ENCODE measurements around the gene KIF19.

The KIF19 gene

DNA sequence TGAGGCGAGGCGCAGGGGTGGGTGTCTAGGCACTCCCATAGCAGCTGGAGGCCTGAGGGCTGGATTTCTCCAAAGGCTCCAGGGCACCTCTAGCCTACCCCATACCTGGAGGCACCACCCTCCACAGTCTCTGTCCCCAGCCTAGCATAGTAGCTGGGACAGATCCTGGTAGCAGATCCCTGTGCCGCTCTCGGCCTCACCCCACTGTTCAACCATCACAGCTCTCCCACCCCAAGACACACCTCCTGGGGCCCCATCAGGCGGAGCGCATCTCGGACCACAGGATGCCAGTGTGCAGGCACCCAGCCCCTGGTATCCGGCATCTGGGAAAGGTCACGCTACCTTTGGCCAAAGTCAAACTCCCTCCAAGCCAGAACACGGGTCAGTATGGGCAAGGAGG is 28.5 kb downstream of the KIF19 start:
- DNase-seq = no peak
- TF ChIP-seq CTCF (IDR thresholded peaks at IDR 0.05; ENCODE audit: borderline replicate concordance, extremely low read depth, low read length, poor library complexity, severe bottlenecking) = no peak
- no peak for TF ChIP-seq EZH2 (IDR thresholded peaks at IDR 0.05; ENCODE audit: borderline replicate concordance, low read depth, low read length, severe bottlenecking)
- no peaks in the 10 kb centered on the region for H3K79me2 ChIP-seq (ENCODE audit: insufficient read depth, low read length)
- H3K4me1 ChIP-seq (ENCODE audit: insufficient read depth, low read length) = no peaks in the 10 kb centered on the region
- H3K9me3 ChIP-seq (ENCODE audit: insufficient read depth, low read length, severe bottlenecking) = no peaks in the 10 kb centered on the region
- H3K27me3 ChIP-seq (ENCODE audit: insufficient read depth, low read length, poor library complexity) = peaks cover 20% of the 10 kb centered on the region
- H3K9ac ChIP-seq (ENCODE audit: low read depth, low read length) = no peak overlapping the region
- no peak overlapping the region for H2AFZ ChIP-seq (ENCODE audit: low read depth, low read length)
- peaks cover 14% of the 10 kb centered on the region for H4K20me1 ChIP-seq (ENCODE audit: insufficient read depth, low read length)
- no peaks in the 10 kb centered on the region for H3K36me3 ChIP-seq (ENCODE audit: insufficient read depth, low read length)
- ATAC-seq (ENCODE audit: insufficient read depth, low read depth) = no peak
- no peak overlapping the region for H3K4me2 ChIP-seq (ENCODE audit: insufficient read depth, low read length)
- no peak overlapping the region for H3K4me3 ChIP-seq (ENCODE audit: low read depth in 1 of 2, low read length in 2 of 2)
- H3K27ac ChIP-seq (ENCODE audit: low read length) = no peak overlapping the region

GRCh38 chr17:74355065-74355464 is 29.0 kb downstream of the KIF19 start:
- Histone ChIP-seq H3K4me1 (ENCODE audit: insufficient read depth, low read length) (no peaks in the 10 kb centered on the region), H3K4me2 (ENCODE audit: insufficient read depth, low read length) (no peak overlapping the region), H3K36me3 (ENCODE audit: insufficient read depth, low read length) (no peaks in the 10 kb centered on the region), H4K20me1 (ENCODE audit: insufficient read depth, low read length) (peaks cover 14% of the 10 kb centered on the region), H2AFZ (ENCODE audit: low read depth, low read length) (no peak overlapping the region), H3K9ac (ENCODE audit: low read depth, low read length) (no peak overlapping the region), H3K4me3 (ENCODE audit: low read depth in 1 of 2, low read length in 2 of 2) (no peak overlapping the region), H3K9me3 (ENCODE audit: insufficient read depth, low read length, severe bottlenecking) (no peaks in the 10 kb centered on the region), H3K27me3 (ENCODE audit: insufficient read depth, low read length, poor library complexity) (peaks cover 20% of the 10 kb centered on the region), H3K79me2 (ENCODE audit: insufficient read depth, low read length) (no peaks in the 10 kb centered on the region), H3K27ac (ENCODE audit: low read length) (no peak overlapping the region)
- DNase-seq (no peak), ATAC-seq (ENCODE audit: insufficient read depth, low read depth) (no peak)
- TF ChIP-seq EZH2 (IDR thresholded peaks at IDR 0.05; ENCODE audit: borderline replicate concordance, low read depth, low read length, severe bottlenecking) (no peak), CTCF (IDR thresholded peaks at IDR 0.05; ENCODE audit: borderline replicate concordance, extremely low read depth, low read length, poor library complexity, severe bottlenecking) (no peak)

DNA sequence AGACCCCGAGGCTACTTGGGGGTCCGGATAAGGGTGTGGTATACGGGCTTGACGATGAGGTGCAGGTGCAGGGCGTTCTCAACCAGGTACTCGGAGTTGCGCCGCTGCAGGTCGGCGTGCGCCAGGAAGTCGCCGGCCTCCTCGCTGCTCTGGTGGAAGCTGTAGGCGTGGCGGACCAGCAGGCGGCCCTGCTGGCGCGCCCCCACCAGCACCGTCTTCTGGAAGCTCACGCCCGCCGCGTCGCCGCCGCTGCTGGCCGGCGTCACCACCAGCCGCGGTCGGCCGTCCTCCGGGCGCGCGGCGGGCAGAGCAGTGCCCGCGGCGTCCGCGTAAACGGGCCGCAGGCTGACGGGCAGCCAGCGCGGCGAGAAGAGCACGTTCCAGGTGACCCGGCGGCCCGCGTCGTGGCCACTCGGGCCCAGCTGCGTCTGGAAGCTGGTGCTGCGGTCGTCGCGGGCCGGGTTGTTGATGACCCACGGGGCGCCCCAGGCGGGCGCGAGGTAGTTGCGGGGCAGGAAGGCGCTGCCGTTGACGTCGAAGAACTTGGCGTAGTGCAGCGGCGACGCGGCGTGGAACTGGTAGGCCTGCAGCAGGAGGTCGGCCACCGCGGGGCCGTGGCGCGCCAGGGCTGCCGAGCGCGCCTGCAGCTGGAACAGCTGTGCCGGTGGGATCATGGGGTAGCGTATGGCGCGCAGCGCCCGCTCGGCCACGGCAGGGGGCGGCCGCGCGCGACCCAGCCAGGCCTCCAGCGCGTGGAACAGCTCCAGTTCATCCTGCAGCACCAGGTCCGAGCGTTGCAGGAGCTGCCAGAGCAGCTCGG is 30.8 kb downstream of the KIF19 start:
- Histone ChIP-seq H3K27me3 (ENCODE audit: insufficient read depth, low read length, poor library complexity) (peaks cover 20% of the 10 kb centered on the region), H3K4me3 (ENCODE audit: low read depth in 1 of 2, low read length in 2 of 2) (no peak overlapping the region), H2AFZ (ENCODE audit: low read depth, low read length) (no peak overlapping the region)

More for the DNA sequence above, 30.8 kb downstream of the KIF19 start:
- H3K4me2 ChIP-seq (ENCODE audit: insufficient read depth, low read length) = no peak overlapping the region
- no peak overlapping the region for H3K27ac ChIP-seq (ENCODE audit: low read length)
- no peak for DNase-seq
- H4K20me1 ChIP-seq (ENCODE audit: insufficient read depth, low read length) = peaks cover 17% of the 10 kb centered on the region
- H3K9ac ChIP-seq (ENCODE audit: low read depth, low read length) = no peak overlapping the region
- no peaks in the 10 kb centered on the region for H3K36me3 ChIP-seq (ENCODE audit: insufficient read depth, low read length)
- no peaks in the 10 kb centered on the region for H3K4me1 ChIP-seq (ENCODE audit: insufficient read depth, low read length)
- no peak for ATAC-seq (ENCODE audit: insufficient read depth, low read depth)
- H3K9me3 ChIP-seq (ENCODE audit: insufficient read depth, low read length, severe bottlenecking) = no peaks in the 10 kb centered on the region
- no peak for TF ChIP-seq EZH2 (IDR thresholded peaks at IDR 0.05; ENCODE audit: borderline replicate concordance, low read depth, low read length, severe bottlenecking)
- TF ChIP-seq CTCF (IDR thresholded peaks at IDR 0.05; ENCODE audit: borderline replicate concordance, extremely low read depth, low read length, poor library complexity, severe bottlenecking) = no peak
- no peaks in the 10 kb centered on the region for H3K79me2 ChIP-seq (ENCODE audit: insufficient read depth, low read length)

Measured in DND-41 (cell line).